GM18526 (cell line): Measurements from ENCODE around the gene ANGPT4.

Source experiments
- POLR2A ChIP-seq: IDR thresholded peaks from 3 replicates; pipeline ENCODE4 v1.6.1; 2011; ENCODE audit not compliant: insufficient read length; ENCODE audit errors: extremely low read depth

The ANGPT4 gene

GRCh38 chr20:919491-919916 is 3.4 kb upstream of the ANGPT4 start:
- no peak for TF ChIP-seq POLR2A

GRCh38 chr20:917416-917815 is 1.3 kb upstream of the ANGPT4 start:
- no peak for TF ChIP-seq POLR2A

- no peak for TF ChIP-seq POLR2A
Measured at GRCh38 chr20:916825-917224, 691 bp upstream of the ANGPT4 start.

GRCh38 chr20:914727-915498 is 1.2 kb downstream of the ANGPT4 start:
- no peak for TF ChIP-seq POLR2A

- TF ChIP-seq POLR2A, result no peak
Measured at GRCh38 chr20:913306-913849, 2.8 kb downstream of the ANGPT4 start.

GRCh38 chr20:911882-912600 is 4.1 kb downstream of the ANGPT4 start:
- TF ChIP-seq POLR2A, result no peak

GRCh38 chr20:910870-911770 is 5.0 kb downstream of the ANGPT4 start:
- TF ChIP-seq POLR2A, result no peak

- TF ChIP-seq POLR2A, result no peak
Measured at GRCh38 chr20:910132-910869, 5.8 kb downstream of the ANGPT4 start.

GRCh38 chr20:909641-910040 is 6.5 kb downstream of the ANGPT4 start:
- no peak for TF ChIP-seq POLR2A

- TF ChIP-seq POLR2A, result no peak
Measured at GRCh38 chr20:906703-907270, 9.3 kb downstream of the ANGPT4 start.

GRCh38 chr20:906001-906520 is 10.1 kb downstream of the ANGPT4 start:
- no peak for TF ChIP-seq POLR2A

- TF ChIP-seq POLR2A, result no peak
Measured at GRCh38 chr20:905396-905961, 10.7 kb downstream of the ANGPT4 start.

GRCh38 chr20:904039-904545 is 12.0 kb downstream of the ANGPT4 start:
- no peak for TF ChIP-seq POLR2A
